Smooth muscle cell (in vitro differentiated cells): ENCODE results near the gene SMYD3. TPM values are rescaled to one million over a fixed set of nuclear protein-coding genes. Genes with fewer than 3 reads are reported as not detected.

ENCODE experiments used
- DNase-seq: peaks from one replicate; lab custom pipeline; 2025; ENCODE audit not compliant: unreplicated experiment; lab: John Stamatoyannopoulos, UW
- H2AFZ ChIP-seq: fragments of 200-600 bp; sonication (generic); 2 replicates; pipeline ENCODE4 v1.6.0; 2016; ENCODE audit warnings: antibody characterized with exemption, low read depth, mild to moderate bottlenecking
- H3F3A ChIP-seq: fragments of 200-600 bp; sonication (generic); 2 replicates; pipeline ENCODE4 v1.6.0; 2017; ENCODE audit warnings: antibody characterized with exemption, low read depth
- H3K27ac ChIP-seq: fragments of 200-600 bp; sonication (generic); 2 replicates; pipeline ENCODE4 v1.5.1; 2016; ENCODE audit warnings: low read depth, mild to moderate bottlenecking
- H3K27me3 ChIP-seq: fragments of 200-600 bp; sonication (generic); 2 replicates; pipeline ENCODE4 v1.6.1; 2016; ENCODE audit warnings: low read depth, mild to moderate bottlenecking
- H3K36me3 ChIP-seq: fragments of 200-600 bp; sonication (generic); 2 replicates; pipeline ENCODE4 v1.5.1; 2016; ENCODE audit warnings: low read depth
- H3K4me1 ChIP-seq: fragments of 200-600 bp; sonication (generic); 2 replicates; pipeline ENCODE4 v1.5.1; 2016; ENCODE audit warnings: low read depth
- H3K4me2 ChIP-seq: fragments of 200-600 bp; sonication (generic); 2 replicates; pipeline ENCODE4 v1.6.0; 2016; ENCODE audit warnings: mild to moderate bottlenecking
- H3K4me3 ChIP-seq: fragments of 200-600 bp; sonication (generic); 2 replicates; pipeline ENCODE4 v1.5.1; 2016; ENCODE audit warnings: mild to moderate bottlenecking
- H3K79me2 ChIP-seq: fragments of 200-600 bp; sonication (generic); 2 replicates; pipeline ENCODE4 v1.6.0; 2016; ENCODE audit warnings: low read depth, mild to moderate bottlenecking
- H3K9ac ChIP-seq: fragments of 200-600 bp; sonication (generic); 2 replicates; pipeline ENCODE4 v1.6.0; 2016; ENCODE audit warnings: low read depth
- H3K9me3 ChIP-seq: fragments of 200-600 bp; sonication (generic); replicated peaks from 2 replicates; pipeline ENCODE4 v1.5.1; 2016; ENCODE audit warnings: low read depth
- H4K20me1 ChIP-seq: fragments of 200-600 bp; sonication (generic); 2 replicates; pipeline ENCODE4 v1.6.0; 2016; ENCODE audit warnings: low read depth
- WGBS: methylation state at CpG from one replicate; pipeline ENCODE4 v1.1.7; 2016; ENCODE audit warnings: low lambda C conversion rate; 5-methylcytosine and 5-hydroxymethylcytosine counted together
- polyA plus RNA-seq: library from polyadenylated mRNA; unstranded; fragments of >200 nt; fragmentation: Nextera tagmentation; extraction: Ambion mirVana; gene quantifications from 2 replicates; pipeline ENCODE4 v1.2.1, GENCODE V29; 2016
- total RNA-seq: library from RNA; depleted of rRNA; stranded (reverse); fragments of >200 nt; gene quantifications from 2 replicates; pipeline ENCODE4 v1.2.3, GENCODE V29; 2014
- TF ChIP-seq, protein P1 (sequence below): fragments of 200-600 bp; sonication (generic); IDR thresholded peaks from 2 replicates; pipeline ENCODE4 v1.5.1; 2017; ENCODE audit warnings: borderline replicate concordance, mild to moderate bottlenecking, antibody characterized with exemption; ENCODE audit not compliant: insufficient read depth, poor library complexity, severe bottlenecking

The SMYD3 gene
- total and polyA plus RNA-seq, 2 experiments from 2014 or later, result 162 to 301 TPM

DNA sequence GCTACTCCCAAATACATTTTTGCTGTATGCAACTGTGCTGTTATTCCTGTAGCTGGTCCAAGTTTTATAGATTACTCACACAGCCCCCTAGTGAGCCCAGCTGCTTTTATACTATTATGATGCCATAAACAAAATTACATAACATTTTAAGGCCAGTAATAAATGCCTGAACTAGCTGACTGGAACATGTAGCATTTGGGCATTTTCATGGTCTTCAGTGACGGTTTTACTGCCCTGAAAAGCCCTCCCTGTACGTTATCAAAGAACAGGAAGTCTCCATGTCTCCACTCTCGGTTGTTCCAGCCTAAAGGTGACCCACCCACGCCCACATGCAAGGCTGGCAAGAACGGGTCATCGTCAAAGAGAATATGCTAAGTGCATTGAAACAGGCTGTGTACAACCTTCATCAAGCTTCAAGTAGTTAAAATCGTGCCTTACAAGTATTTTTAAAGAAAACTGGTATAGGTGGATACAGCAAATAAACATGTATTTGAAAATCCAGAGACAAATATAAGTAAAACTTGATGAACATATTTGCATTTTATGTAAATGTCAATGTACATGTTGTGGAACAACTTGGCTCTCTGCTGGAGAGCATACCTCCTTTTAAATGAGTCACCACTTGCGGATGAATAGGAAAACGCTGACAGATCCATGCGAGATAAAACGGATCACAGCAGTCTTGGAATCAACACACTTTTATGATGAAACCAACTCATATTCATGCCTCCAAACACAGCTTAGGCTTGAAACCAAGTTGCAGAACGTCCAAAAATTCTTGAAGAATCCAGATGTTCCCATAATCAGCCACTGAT lies 520.5 kb downstream of the SMYD3 start:
- Histone ChIP-seq H3K4me1 (peaks cover 10% of the 10 kb centered on the region), H3F3A (peaks cover 29% of the 10 kb centered on the region), H3K79me2 (peaks cover 31% of the 10 kb centered on the region), H3K4me2 (peak overlapping the region; percentile 58), H3K4me3 (peak overlapping the region; percentile 1), H3K9ac (peak overlapping the region; percentile 28), H3K27ac (peak overlapping the region; percentile 96), H3K27me3 (no peaks in the 10 kb centered on the region), H4K20me1 (no peaks in the 10 kb centered on the region), H3K9me3 (no peaks in the 10 kb centered on the region), H2AFZ (no peak overlapping the region), H3K36me3 (no peaks in the 10 kb centered on the region)
- no peak for DNase-seq
- TF ChIP-seq, protein P1, sequence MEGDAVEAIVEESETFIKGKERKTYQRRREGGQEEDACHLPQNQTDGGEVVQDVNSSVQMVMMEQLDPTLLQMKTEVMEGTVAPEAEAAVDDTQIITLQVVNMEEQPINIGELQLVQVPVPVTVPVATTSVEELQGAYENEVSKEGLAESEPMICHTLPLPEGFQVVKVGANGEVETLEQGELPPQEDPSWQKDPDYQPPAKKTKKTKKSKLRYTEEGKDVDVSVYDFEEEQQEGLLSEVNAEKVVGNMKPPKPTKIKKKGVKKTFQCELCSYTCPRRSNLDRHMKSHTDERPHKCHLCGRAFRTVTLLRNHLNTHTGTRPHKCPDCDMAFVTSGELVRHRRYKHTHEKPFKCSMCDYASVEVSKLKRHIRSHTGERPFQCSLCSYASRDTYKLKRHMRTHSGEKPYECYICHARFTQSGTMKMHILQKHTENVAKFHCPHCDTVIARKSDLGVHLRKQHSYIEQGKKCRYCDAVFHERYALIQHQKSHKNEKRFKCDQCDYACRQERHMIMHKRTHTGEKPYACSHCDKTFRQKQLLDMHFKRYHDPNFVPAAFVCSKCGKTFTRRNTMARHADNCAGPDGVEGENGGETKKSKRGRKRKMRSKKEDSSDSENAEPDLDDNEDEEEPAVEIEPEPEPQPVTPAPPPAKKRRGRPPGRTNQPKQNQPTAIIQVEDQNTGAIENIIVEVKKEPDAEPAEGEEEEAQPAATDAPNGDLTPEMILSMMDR, result no peak
- WGBS, result 6% methylated on average over 12 of the region's 12 CpGs

DNA sequence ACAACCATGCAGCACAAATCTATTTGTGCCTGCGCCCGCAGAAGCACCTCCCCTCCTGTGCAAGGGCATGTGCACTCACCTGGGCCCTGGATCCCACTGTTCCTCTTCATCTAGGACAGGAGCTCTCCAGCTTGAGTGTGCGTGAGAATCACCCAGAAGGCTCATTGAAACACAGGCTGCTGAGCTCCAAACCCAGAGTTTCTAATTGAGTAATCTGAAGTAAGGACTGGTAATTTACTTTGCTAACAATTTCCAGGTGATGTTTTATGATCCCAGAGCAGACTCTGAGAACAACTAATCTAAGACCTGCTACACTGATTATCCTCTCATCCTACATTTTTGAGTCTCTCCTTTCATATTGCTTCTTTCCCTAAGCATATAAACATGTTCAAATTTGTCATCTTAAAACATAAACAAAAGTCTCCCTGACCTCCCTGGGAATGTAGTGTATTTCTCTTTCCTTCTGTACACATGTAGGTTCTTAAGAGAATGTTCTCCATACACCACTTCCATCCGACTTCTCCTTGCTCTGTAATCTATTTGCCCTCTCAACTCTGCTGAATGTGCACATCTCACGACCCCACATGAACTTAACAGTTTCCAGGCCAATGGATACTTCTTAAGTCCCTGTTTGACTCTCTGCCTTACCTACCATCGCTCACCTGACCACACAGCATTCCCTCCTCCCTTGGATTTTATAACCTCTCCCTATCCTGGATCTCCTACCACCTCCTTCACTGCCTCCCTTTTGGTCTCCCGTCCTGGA lies 522.5 kb downstream of the SMYD3 start:
- 88% methylated on average over 7 of the region's 7 CpGs for WGBS
- Histone ChIP-seq H3K4me2 (peak overlapping the region; percentile 58), H3K27ac (peak overlapping the region; percentile 96), H3K4me1 (peaks cover 10% of the 10 kb centered on the region), H4K20me1 (no peaks in the 10 kb centered on the region), H3K27me3 (no peaks in the 10 kb centered on the region), H3K9ac (no peak overlapping the region), H2AFZ (no peak overlapping the region), H3K4me3 (no peak overlapping the region), H3F3A (peaks cover 35% of the 10 kb centered on the region), H3K36me3 (no peaks in the 10 kb centered on the region), H3K79me2 (peaks cover 31% of the 10 kb centered on the region), H3K9me3 (no peaks in the 10 kb centered on the region)
- TF ChIP-seq, protein P1, result no peak
- no peak for DNase-seq

DNA sequence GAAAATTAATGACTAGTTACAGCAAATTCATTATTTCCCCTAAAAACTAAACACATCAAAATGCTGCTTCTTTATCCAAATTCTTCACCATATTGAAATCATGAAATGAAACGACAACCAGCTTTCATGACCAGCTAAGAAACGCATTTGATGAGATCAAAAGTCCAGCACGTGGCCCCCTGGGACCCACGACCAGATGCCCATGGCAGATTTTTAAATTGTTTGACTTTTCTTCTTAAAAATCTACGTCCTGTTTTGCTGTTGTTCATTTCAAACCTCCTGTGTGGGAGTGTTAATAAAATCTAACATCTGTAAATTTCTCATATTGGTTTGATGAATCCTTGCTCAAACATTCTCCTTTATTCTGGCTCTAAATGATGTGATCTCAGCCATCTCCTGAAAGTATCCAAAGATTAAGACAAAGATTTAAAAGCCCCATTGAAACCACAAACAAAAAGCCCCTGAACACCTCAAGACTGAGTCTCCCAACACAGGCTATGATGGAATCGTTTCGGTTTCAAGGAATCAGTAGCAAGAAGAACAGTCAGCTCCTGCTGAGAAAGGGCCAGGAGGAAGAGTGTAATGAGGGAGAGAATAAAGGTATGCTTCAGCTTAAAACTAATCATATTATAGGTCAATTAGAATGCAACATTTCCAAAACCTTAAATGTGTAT lies 523.6 kb downstream of the SMYD3 start:
- Histone ChIP-seq H3K9me3 (no peaks in the 10 kb centered on the region), H3K9ac (peak overlapping the region; percentile 75), H3K4me1 (peaks cover 16% of the 10 kb centered on the region), H3K27ac (peak overlapping the region; percentile 96), H3K79me2 (peaks cover 32% of the 10 kb centered on the region), H3K4me3 (no peak overlapping the region), H3F3A (peaks cover 38% of the 10 kb centered on the region), H3K4me2 (peak overlapping the region; percentile 42), H4K20me1 (no peaks in the 10 kb centered on the region), H3K36me3 (no peaks in the 10 kb centered on the region), H3K27me3 (no peaks in the 10 kb centered on the region), H2AFZ (no peak overlapping the region)
- no peak for DNase-seq
- WGBS, result 80% methylated on average over 7 of the region's 7 CpGs
- TF ChIP-seq, protein P1, result no peak
